NCI-H748 (cell line): ENCODE measurements around the gene AGXT.

Experiments used
- DNase-seq: peaks from one replicate; lab custom pipeline; 2025; ENCODE audit not compliant: unreplicated experiment; lab: John Stamatoyannopoulos, UW

AGXT gene

GRCh38 chr2:240868286-240869108 lies at the start of gene AGXT:
TSS of gene AGXT (plus strand) at chr2:240868824. CDS start at chr2:240868866, 42 bp downstream.
- peak; percentile 91 for DNase-seq

GRCh38 chr2:240819126-240819857 lies 49.3 kb upstream of the AGXT start:
- DNase-seq: peak; percentile 74

- DNase-seq: peak; percentile 97
Observed at GRCh38 chr2:240819858-240820606, 48.6 kb upstream of the AGXT start, which contains the start of gene KIF1A. TSS of gene KIF1A (minus strand) at chr2:240820219. CDS start at chr2:240797752, 22,467 bp downstream.

GRCh38 chr2:240820607-240821428 lies 47.8 kb upstream of the AGXT start:
- peak; percentile 96 for DNase-seq

GRCh38 chr2:240821429-240821778 lies 47.2 kb upstream of the AGXT start:
- no peak for DNase-seq

GRCh38 chr2:240822280-240822847 lies 46.3 kb upstream of the AGXT start:
- DNase-seq: peak; percentile 97

- peak; percentile 30 for DNase-seq
Observed at GRCh38 chr2:240823449-240824336, 44.9 kb upstream of the AGXT start.

- DNase-seq: no peak
Observed at GRCh38 chr2:240825476-240825875, 43.1 kb upstream of the AGXT start.

GRCh38 chr2:240831594-240832204 lies 36.9 kb upstream of the AGXT start:
- peak; percentile 34 for DNase-seq

GRCh38 chr2:240832205-240832727 lies 36.4 kb upstream of the AGXT start:
- peak; percentile 99 for DNase-seq

- DNase-seq: peak; percentile 37
Observed at GRCh38 chr2:240832921-240833494, 35.6 kb upstream of the AGXT start.

- no peak for DNase-seq
Observed at GRCh38 chr2:240833724-240834285, 34.8 kb upstream of the AGXT start.

- DNase-seq: no peak
Observed at GRCh38 chr2:240834377-240834975, 34.1 kb upstream of the AGXT start.

GRCh38 chr2:240835528-240835927 lies 33.1 kb upstream of the AGXT start:
- no peak for DNase-seq

- DNase-seq: no peak
Observed at GRCh38 chr2:240836781-240837467, 31.7 kb upstream of the AGXT start.

GRCh38 chr2:240837621-240838020 lies 31.0 kb upstream of the AGXT start:
- DNase-seq: no peak
